Uterus (tissue), 4 donors: Measurements from ENCODE around the gene PCDHGA1. TPM values are rescaled to one million over a fixed set of nuclear protein-coding genes. Genes with fewer than 3 reads are reported as not detected.

ENCODE experiments used
- DNase-seq, 2 donors: peaks; one replicate each; pipeline ENCODE4 v3.0.0-alpha.2; 2019 to 2020
- H3K27ac ChIP-seq, 2 donors: fragments of 200-600 bp; sonication (generic); 1 replicate in 1 of 2; 2 replicates in 1 of 2; pipeline ENCODE4 v1.5.1; 2016 to 2018
- H3K27me3 ChIP-seq, 2 donors: fragments of 200-600 bp; sonication (generic); one replicate each; pipeline ENCODE4 v1.5.1; 2018 to 2019; ENCODE audit warnings: control low read depth in 1 of 2
- H3K36me3 ChIP-seq, 2 donors: fragments of 200-600 bp; sonication (generic); one replicate each; pipeline ENCODE4 v1.5.1; 2019; ENCODE audit warnings: control low read depth in 1 of 2
- H3K4me1 ChIP-seq, 2 donors: fragments of 200-600 bp; sonication (generic); one replicate each; pipeline ENCODE4 v1.5.1; 2018 to 2019; ENCODE audit warnings: control low read depth in 1 of 2
- H3K4me3 ChIP-seq, 2 donors: fragments of 200-600 bp; sonication (generic); 1 replicate in 1 of 2; 2 replicates in 1 of 2; pipeline ENCODE4 v1.5.1; 2018 to 2019; ENCODE audit warnings: mild to moderate bottlenecking in 1 of 2
- H3K9me3 ChIP-seq, 2 donors: fragments of 200-600 bp; sonication (generic); one replicate each; pipeline ENCODE4 v1.5.1; 2019; ENCODE audit warnings: control low read depth in 1 of 2
- CTCF ChIP-seq, 4 experiments: fragments of 200-600 bp in 2 of 4; fragments of 450-650 bp in 2 of 4; sonication (generic) in 2 of 4; IDR thresholded peaks; one replicate each; pipeline ENCODE4 v1.5.1; 2016 to 2019; ENCODE audit warnings: antibody characterized with exemption in 4 of 4, mild to moderate bottlenecking in 2 of 4, moderate library complexity in 1 of 4
- POLR2A ChIP-seq, 2 donors: fragments of 450-650 bp; IDR thresholded peaks; one replicate each; pipeline ENCODE4 v1.6.1; 2016; ENCODE audit warnings: antibody characterized with exemption in 2 of 2, mild to moderate bottlenecking in 1 of 2, moderate library complexity in 1 of 2
- intact Hi-C: fragments of 100-400 bp; cut with DNase I; formaldehyde crosslinking; loops from one replicate; pipeline ENCODE4 v1.15.1; 2023; ENCODE audit warnings: low total_unique reads
- total RNA-seq, 4 donors: library from RNA; depleted of rRNA in 3 of 4; stranded (reverse); fragments of >200 nt in 3 of 4; gene quantifications; one replicate each; pipeline versions ENCODE4 v1.1.0 to v1.2.4, GENCODE V29; 2014 to 2023
- donor health status: DM: yes; HTN: yes; CAD: no.

PCDHGA1 gene
- total RNA-seq, 4 donors from 2014 or later = under 0.01 to 3.3 (median 1.5) TPM

- Histone ChIP-seq H3K36me3 (no peaks in the 10 kb centered on the region), H3K4me3 (no peak overlapping the region), H3K27me3 (no peaks in the 10 kb centered on the region), H3K4me1 (peaks cover 0 to 10% of the 10 kb centered on the region in 2 donors), H3K9me3 (no peaks in the 10 kb centered on the region), H3K27ac (peak overlapping the region; percentile 77 to 78)
- no peak for TF ChIP-seq CTCF (IDR thresholded peaks at IDR 0.05)
- TF ChIP-seq POLR2A (IDR thresholded peaks at IDR 0.05) = no peak
- intact Hi-C loops = loop anchor here (10.0 kb wide), 1 partner anchor 54 kb away; the partner anchor contains the start of gene PCDHGC3
- DNase-seq = peak; percentile 63 to 67
These were observed 198.7 kb downstream of the PCDHGA1 start for GRCh38 chr5:141529002-141529401.

- H3K36me3 ChIP-seq = no peaks in the 10 kb centered on the region
- no peak for DNase-seq
- no peaks in the 10 kb centered on the region for H3K9me3 ChIP-seq
- intact Hi-C loops = loop anchor here (10.0 kb wide), 1 partner anchor 55 kb away; the partner anchor contains the start of gene PCDHGC3
- no peaks in the 10 kb centered on the region for H3K27me3 ChIP-seq
- no peak overlapping the region for H3K4me3 ChIP-seq
- H3K4me1 ChIP-seq = peaks cover 0 to 10% of the 10 kb centered on the region in 2 donors
- peak overlapping the region; percentile 77 to 78 for H3K27ac ChIP-seq
- TF ChIP-seq CTCF (IDR thresholded peaks at IDR 0.05) (no peak), POLR2A (IDR thresholded peaks at IDR 0.05) (no peak)
These were observed 199.6 kb downstream of the PCDHGA1 start for GRCh38 chr5:141529873-141530272.

GRCh38 chr5:141532726-141533125, 202.4 kb downstream of the PCDHGA1 start:
- no peaks in the 10 kb centered on the region for H3K36me3 ChIP-seq
- no peaks in the 10 kb centered on the region for H3K9me3 ChIP-seq
- intact Hi-C loops = no loop called here
- no peak overlapping the region for H3K4me3 ChIP-seq
- H3K27me3 ChIP-seq = no peaks in the 10 kb centered on the region
- DNase-seq = no peak
- H3K4me1 ChIP-seq = peaks cover 0 to 10% of the 10 kb centered on the region in 2 donors
- TF ChIP-seq CTCF (IDR thresholded peaks at IDR 0.05) = no peak
- no peak for TF ChIP-seq POLR2A (IDR thresholded peaks at IDR 0.05)
- no peak overlapping the region for H3K27ac ChIP-seq

GRCh38 chr5:141533897-141534296, 203.6 kb downstream of the PCDHGA1 start:
- no peak overlapping the region for H3K27ac ChIP-seq
- DNase-seq = no peak
- H3K4me3 ChIP-seq = no peak overlapping the region
- H3K4me1 ChIP-seq = peaks cover 0 to 10% of the 10 kb centered on the region in 2 donors
- TF ChIP-seq CTCF (IDR thresholded peaks at IDR 0.05) (no peak), POLR2A (IDR thresholded peaks at IDR 0.05) (no peak)
- no peaks in the 10 kb centered on the region for H3K9me3 ChIP-seq
- intact Hi-C loops = no loop called here
- no peaks in the 10 kb centered on the region for H3K36me3 ChIP-seq
- H3K27me3 ChIP-seq = no peaks in the 10 kb centered on the region

- no peak overlapping the region for H3K4me3 ChIP-seq
- no peaks in the 10 kb centered on the region for H3K9me3 ChIP-seq
- no peaks in the 10 kb centered on the region for H3K36me3 ChIP-seq
- no peaks in the 10 kb centered on the region for H3K27me3 ChIP-seq
- H3K27ac ChIP-seq = no peak overlapping the region
- no peak for TF ChIP-seq POLR2A (IDR thresholded peaks at IDR 0.05)
- TF ChIP-seq CTCF (IDR thresholded peaks at IDR 0.05) = no peak
- DNase-seq = no peak
- intact Hi-C loops = no loop called here
- peaks cover 0 to 6% of the 10 kb centered on the region in 2 donors for H3K4me1 ChIP-seq
These were observed 204.3 kb downstream of the PCDHGA1 start for GRCh38 chr5:141534492-141535213.
